ENCODE results near the gene FAM9A. TPM values are rescaled to one million over a fixed set of nuclear protein-coding genes. Genes with fewer than 3 reads are reported as not detected.

Gene FAM9A
- polyA plus RNA-seq (2013, experiment 1 of 2), result not detected
- not detected for polyA plus RNA-seq (2013, experiment 2 of 2)

DNA sequence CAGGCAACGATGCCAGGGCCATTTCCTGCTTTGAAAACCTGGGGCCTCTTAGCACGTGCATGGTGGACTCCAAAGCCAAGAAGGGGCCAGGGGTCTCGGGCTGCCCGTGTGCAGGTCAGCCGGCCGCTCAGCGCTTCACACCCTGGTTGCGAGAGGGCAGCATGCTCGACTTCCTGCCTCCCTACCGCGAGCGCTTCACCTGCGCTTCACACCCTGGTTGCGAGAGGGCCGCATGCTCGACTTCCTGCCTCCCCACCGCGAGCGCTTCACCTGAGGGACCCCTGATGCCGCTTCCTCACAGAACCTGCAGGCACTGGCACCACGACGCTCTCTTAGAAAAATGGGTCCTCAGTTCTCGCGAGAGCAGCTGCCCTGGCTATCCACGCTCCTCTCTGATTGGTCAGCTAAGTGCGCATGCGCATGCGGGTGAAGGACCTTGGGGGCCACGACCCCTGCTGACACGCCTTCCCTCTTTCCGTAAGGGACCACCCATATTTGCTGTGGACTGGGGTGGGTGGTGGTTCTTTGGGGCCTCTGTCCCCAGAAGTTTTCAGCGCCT is at the start of gene FAM9A:
FAM9A (minus strand) TSS at position 343 of the 559 bp plus-strand sequence. CDS start 1,212 bp downstream, outside the sequence.
- H3K27ac ChIP-seq (ENCODE audit: low read depth, low read length), result no peak within 1 kb of the TSS
- no peaks in the 10 kb centered on the region for H3K36me3 ChIP-seq (ENCODE audit: insufficient read depth, low read length)
- no peaks in the 10 kb centered on the region for H3K9me3 ChIP-seq (ENCODE audit: insufficient read depth, low read depth, low read length)
- no peak within 1 kb of the TSS for H3K4me3 ChIP-seq (ENCODE audit: low read length)
- no peaks in the 10 kb centered on the region for H3K4me1 ChIP-seq (ENCODE audit: insufficient read depth, low read length)
- WGBS, result 96% methylated on average over 29 of the region's 32 CpGs
- no peaks in the 10 kb centered on the region for H3K27me3 ChIP-seq (ENCODE audit: insufficient read depth, low read length)
- no peak within 1 kb of the TSS for H3K9ac ChIP-seq (ENCODE audit: low read depth, low read length)

DNA sequence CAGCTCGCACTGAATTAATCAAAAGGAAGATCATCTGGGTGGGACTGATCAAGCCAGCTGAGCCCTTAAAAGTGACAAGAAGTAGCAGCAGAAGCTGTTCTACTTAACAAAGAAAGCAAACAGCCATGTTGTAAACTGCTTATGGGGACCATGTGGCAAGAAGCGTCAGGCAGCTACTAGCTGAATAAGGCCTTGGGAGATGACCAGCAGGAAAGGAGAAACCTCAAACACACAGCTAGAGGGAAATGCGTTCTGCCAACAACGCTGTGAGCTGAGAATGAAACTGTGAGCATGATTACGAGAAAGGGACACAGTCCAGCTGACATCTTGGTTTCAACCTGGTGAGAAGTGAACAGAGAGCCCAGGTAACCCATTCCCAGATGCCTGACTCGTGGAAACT is 49.3 kb upstream of the FAM9A start:
- Histone ChIP-seq H3K4me1 (ENCODE audit: insufficient read depth, low read length) (no peaks in the 10 kb centered on the region), H3K9ac (ENCODE audit: low read depth, low read length) (no peak overlapping the region), H3K27ac (ENCODE audit: low read depth, low read length) (no peak overlapping the region), H3K9me3 (ENCODE audit: insufficient read depth, low read depth, low read length) (no peaks in the 10 kb centered on the region), H3K36me3 (ENCODE audit: insufficient read depth, low read length) (no peaks in the 10 kb centered on the region), H3K27me3 (ENCODE audit: insufficient read depth, low read length) (no peaks in the 10 kb centered on the region), H3K4me3 (ENCODE audit: low read length) (no peak overlapping the region)
- 92% methylated on average over 6 of the region's 6 CpGs for WGBS

DNA sequence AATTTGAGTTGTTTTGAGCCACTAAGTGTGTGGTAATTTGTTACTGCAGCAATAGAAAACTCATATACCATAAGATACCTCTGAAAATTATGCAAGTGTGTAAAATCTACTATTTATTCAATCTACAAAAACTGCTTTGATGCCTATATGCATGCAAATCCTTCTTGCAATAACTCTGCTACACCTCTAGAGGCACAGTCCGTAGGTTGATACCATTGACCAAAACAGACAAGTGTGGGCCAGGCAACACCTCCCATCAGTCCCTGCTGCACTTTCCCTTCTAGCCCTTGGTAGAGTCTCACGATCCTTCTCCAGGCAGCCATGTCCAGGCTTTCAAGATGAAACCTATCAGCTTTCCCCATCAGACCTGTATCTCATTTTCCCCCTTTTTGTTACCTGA is 48.8 kb upstream of the FAM9A start:
- Histone ChIP-seq H3K27ac (ENCODE audit: low read depth, low read length) (no peak overlapping the region), H3K4me1 (ENCODE audit: insufficient read depth, low read length) (no peaks in the 10 kb centered on the region), H3K9ac (ENCODE audit: low read depth, low read length) (no peak overlapping the region), H3K27me3 (ENCODE audit: insufficient read depth, low read length) (no peaks in the 10 kb centered on the region), H3K4me3 (ENCODE audit: low read length) (no peak overlapping the region), H3K36me3 (ENCODE audit: insufficient read depth, low read length) (no peaks in the 10 kb centered on the region), H3K9me3 (ENCODE audit: insufficient read depth, low read depth, low read length) (no peaks in the 10 kb centered on the region)
- 87% methylated on average over 2 of the region's 2 CpGs for WGBS

DNA sequence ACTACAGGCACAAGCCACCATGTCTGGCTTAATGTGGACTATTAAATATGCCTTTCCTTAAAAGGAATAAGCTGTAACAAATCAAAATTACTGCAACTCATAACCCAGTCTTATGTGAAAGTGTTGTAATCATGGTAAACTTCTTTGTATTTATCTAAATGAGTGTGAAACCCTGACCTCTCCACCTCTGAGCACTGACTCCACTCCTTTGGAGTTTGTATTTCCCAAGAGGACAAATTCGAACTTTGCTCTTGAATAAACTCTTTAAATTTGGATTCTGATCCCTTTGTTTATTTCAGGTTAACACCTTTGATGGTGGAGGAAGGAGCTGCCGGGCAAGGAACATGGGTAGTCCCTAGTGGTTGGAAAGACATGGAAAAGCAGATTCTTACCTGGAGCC is 48.3 kb upstream of the FAM9A start:
- no peaks in the 10 kb centered on the region for H3K36me3 ChIP-seq (ENCODE audit: insufficient read depth, low read length)
- WGBS, result 87% methylated on average over 2 of the region's 2 CpGs
- no peak overlapping the region for H3K4me3 ChIP-seq (ENCODE audit: low read length)
- no peaks in the 10 kb centered on the region for H3K27me3 ChIP-seq (ENCODE audit: insufficient read depth, low read length)
- H3K27ac ChIP-seq (ENCODE audit: low read depth, low read length), result no peak overlapping the region
- no peak overlapping the region for H3K9ac ChIP-seq (ENCODE audit: low read depth, low read length)
- no peaks in the 10 kb centered on the region for H3K4me1 ChIP-seq (ENCODE audit: insufficient read depth, low read length)
- no peaks in the 10 kb centered on the region for H3K9me3 ChIP-seq (ENCODE audit: insufficient read depth, low read depth, low read length)

DNA sequence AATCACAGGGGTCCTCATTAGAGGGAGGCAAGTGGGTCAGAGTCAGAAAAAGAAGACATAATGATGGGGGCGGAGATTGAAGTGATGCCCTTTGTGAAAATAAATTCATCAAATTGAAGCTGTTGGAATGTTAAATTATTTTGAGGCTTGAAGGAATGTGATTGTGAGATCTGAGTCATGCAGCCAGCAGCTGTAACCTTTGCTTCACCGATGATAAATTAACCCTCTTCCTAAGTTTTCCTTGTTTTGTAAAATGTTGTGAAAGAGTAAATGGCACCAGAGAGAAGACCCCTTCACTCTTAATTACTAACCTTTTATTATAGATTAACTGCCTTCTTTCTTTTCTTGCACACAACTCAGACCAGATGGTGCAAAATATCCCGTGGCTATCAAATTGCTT is 47.7 kb upstream of the FAM9A start:
- Histone ChIP-seq H3K27ac (ENCODE audit: low read depth, low read length) (no peak overlapping the region), H3K9me3 (ENCODE audit: insufficient read depth, low read depth, low read length) (no peaks in the 10 kb centered on the region), H3K4me3 (ENCODE audit: low read length) (no peak overlapping the region), H3K9ac (ENCODE audit: low read depth, low read length) (no peak overlapping the region), H3K36me3 (ENCODE audit: insufficient read depth, low read length) (no peaks in the 10 kb centered on the region), H3K4me1 (ENCODE audit: insufficient read depth, low read length) (no peaks in the 10 kb centered on the region), H3K27me3 (ENCODE audit: insufficient read depth, low read length) (no peaks in the 10 kb centered on the region)
- 96% methylated on average over 1 of the region's 3 CpGs for WGBS

DNA sequence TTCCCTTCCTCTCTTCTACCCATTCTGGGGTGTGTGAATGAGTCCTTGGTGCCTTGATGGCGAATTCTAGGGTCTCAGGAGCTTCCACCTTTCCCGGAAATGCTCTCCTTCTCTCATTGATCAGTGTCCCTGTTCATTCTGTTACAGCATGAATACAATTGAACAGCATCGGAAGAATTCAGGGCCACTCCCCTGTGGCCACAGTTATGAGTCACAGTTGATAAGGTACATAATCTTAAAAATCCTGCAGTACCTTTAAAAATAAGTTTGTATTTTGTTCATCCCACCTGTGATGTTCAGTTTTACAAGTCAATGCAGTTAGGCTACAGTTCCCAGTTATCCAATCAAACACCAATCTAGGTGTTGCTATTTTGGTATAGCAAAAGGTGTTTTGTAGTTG is 47.3 kb upstream of the FAM9A start:
- no peak overlapping the region for H3K9ac ChIP-seq (ENCODE audit: low read depth, low read length)
- no peak overlapping the region for H3K27ac ChIP-seq (ENCODE audit: low read depth, low read length)
- H3K4me3 ChIP-seq (ENCODE audit: low read length), result no peak overlapping the region
- H3K9me3 ChIP-seq (ENCODE audit: insufficient read depth, low read depth, low read length), result no peaks in the 10 kb centered on the region
- no peaks in the 10 kb centered on the region for H3K27me3 ChIP-seq (ENCODE audit: insufficient read depth, low read length)
- H3K4me1 ChIP-seq (ENCODE audit: insufficient read depth, low read length), result no peaks in the 10 kb centered on the region
- WGBS, result 84% methylated on average over 3 of the region's 3 CpGs
- no peaks in the 10 kb centered on the region for H3K36me3 ChIP-seq (ENCODE audit: insufficient read depth, low read length)

GRCh38 chrX:8847360-8847759 is 46.2 kb upstream of the FAM9A start:
- WGBS, result 81% methylated on average over 1 of the region's 1 CpG
- H3K27ac ChIP-seq (ENCODE audit: low read depth, low read length), result no peak overlapping the region
- H3K27me3 ChIP-seq (ENCODE audit: insufficient read depth, low read length), result no peaks in the 10 kb centered on the region
- no peak overlapping the region for H3K4me3 ChIP-seq (ENCODE audit: low read length)
- no peaks in the 10 kb centered on the region for H3K9me3 ChIP-seq (ENCODE audit: insufficient read depth, low read depth, low read length)
- no peaks in the 10 kb centered on the region for H3K4me1 ChIP-seq (ENCODE audit: insufficient read depth, low read length)
- no peak overlapping the region for H3K9ac ChIP-seq (ENCODE audit: low read depth, low read length)
- no peaks in the 10 kb centered on the region for H3K36me3 ChIP-seq (ENCODE audit: insufficient read depth, low read length)

- Histone ChIP-seq H3K27ac (ENCODE audit: low read depth, low read length) (no peak overlapping the region), H3K9ac (ENCODE audit: low read depth, low read length) (no peak overlapping the region), H3K4me3 (ENCODE audit: low read length) (no peak overlapping the region), H3K4me1 (ENCODE audit: insufficient read depth, low read length) (no peaks in the 10 kb centered on the region), H3K27me3 (ENCODE audit: insufficient read depth, low read length) (no peaks in the 10 kb centered on the region), H3K9me3 (ENCODE audit: insufficient read depth, low read depth, low read length) (no peaks in the 10 kb centered on the region), H3K36me3 (ENCODE audit: insufficient read depth, low read length) (no peaks in the 10 kb centered on the region)
- 79% methylated on average over 5 of the region's 5 CpGs for WGBS
Observed at GRCh38 chrX:8846266-8846665, 45.1 kb upstream of the FAM9A start.

DNA sequence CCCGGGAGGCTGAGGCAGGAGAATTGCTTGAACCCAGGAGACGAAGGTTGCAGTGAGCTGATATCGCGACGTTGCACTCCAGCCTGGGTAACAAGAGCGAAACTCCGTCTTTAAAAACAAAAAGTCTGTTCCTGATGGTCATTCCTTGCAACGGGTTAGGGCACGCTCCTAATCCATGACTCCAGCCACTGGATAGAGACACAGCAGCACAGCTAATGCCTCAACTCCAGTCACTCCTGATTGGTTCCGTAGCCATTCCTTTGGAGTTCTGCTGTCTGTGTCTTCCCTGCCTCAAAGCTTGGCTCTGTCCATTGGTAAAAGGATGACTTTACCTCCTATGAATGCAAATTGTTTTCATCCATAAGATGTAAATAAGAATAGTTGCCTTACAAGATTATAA is 44.3 kb upstream of the FAM9A start:
- no peak overlapping the region for H3K4me3 ChIP-seq (ENCODE audit: low read length)
- H3K4me1 ChIP-seq (ENCODE audit: insufficient read depth, low read length), result no peaks in the 10 kb centered on the region
- H3K36me3 ChIP-seq (ENCODE audit: insufficient read depth, low read length), result no peaks in the 10 kb centered on the region
- H3K9ac ChIP-seq (ENCODE audit: low read depth, low read length), result no peak overlapping the region
- no peaks in the 10 kb centered on the region for H3K27me3 ChIP-seq (ENCODE audit: insufficient read depth, low read length)
- 93% methylated on average over 10 of the region's 10 CpGs for WGBS
- H3K27ac ChIP-seq (ENCODE audit: low read depth, low read length), result no peak overlapping the region
- H3K9me3 ChIP-seq (ENCODE audit: insufficient read depth, low read depth, low read length), result no peaks in the 10 kb centered on the region

GRCh38 chrX:8845060-8845459 is 43.9 kb upstream of the FAM9A start:
- 81% methylated on average over 10 of the region's 11 CpGs for WGBS
- Histone ChIP-seq H3K27ac (ENCODE audit: low read depth, low read length) (no peak overlapping the region), H3K27me3 (ENCODE audit: insufficient read depth, low read length) (no peaks in the 10 kb centered on the region), H3K4me3 (ENCODE audit: low read length) (no peak overlapping the region), H3K9ac (ENCODE audit: low read depth, low read length) (no peak overlapping the region), H3K9me3 (ENCODE audit: insufficient read depth, low read depth, low read length) (no peaks in the 10 kb centered on the region), H3K36me3 (ENCODE audit: insufficient read depth, low read length) (no peaks in the 10 kb centered on the region), H3K4me1 (ENCODE audit: insufficient read depth, low read length) (no peaks in the 10 kb centered on the region)

DNA sequence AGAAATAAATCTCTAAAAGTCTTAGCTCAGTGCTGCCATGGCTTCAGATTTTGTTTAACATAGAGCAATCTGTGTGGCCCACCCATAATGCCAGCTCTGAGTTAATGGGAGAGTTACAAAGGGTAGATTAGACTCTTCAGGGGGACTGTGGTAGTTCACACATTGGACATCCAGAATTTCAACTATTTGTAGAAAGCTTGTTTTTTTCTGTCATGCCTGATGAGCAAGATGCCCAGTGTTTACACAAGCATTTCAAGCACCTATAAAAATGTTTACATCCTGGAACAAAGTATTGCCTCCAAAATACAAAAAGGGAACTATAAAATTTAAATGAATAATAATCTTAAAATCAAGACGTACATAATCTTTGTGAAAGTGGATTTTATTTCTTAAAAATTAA is 43.0 kb upstream of the FAM9A start:
- Histone ChIP-seq H3K9me3 (ENCODE audit: insufficient read depth, low read depth, low read length) (no peaks in the 10 kb centered on the region), H3K4me3 (ENCODE audit: low read length) (no peak overlapping the region), H3K4me1 (ENCODE audit: insufficient read depth, low read length) (no peaks in the 10 kb centered on the region), H3K36me3 (ENCODE audit: insufficient read depth, low read length) (no peaks in the 10 kb centered on the region), H3K27ac (ENCODE audit: low read depth, low read length) (no peak overlapping the region), H3K9ac (ENCODE audit: low read depth, low read length) (no peak overlapping the region), H3K27me3 (ENCODE audit: insufficient read depth, low read length) (no peaks in the 10 kb centered on the region)
- WGBS, result no CpG with 5 or more reads among the region's 1 CpG

GRCh38 chrX:8841911-8842310 is 40.7 kb upstream of the FAM9A start:
- no peaks in the 10 kb centered on the region for H3K4me1 ChIP-seq (ENCODE audit: insufficient read depth, low read length)
- WGBS, result 95% methylated on average over 5 of the region's 6 CpGs
- no peaks in the 10 kb centered on the region for H3K9me3 ChIP-seq (ENCODE audit: insufficient read depth, low read depth, low read length)
- H3K36me3 ChIP-seq (ENCODE audit: insufficient read depth, low read length), result no peaks in the 10 kb centered on the region
- H3K27ac ChIP-seq (ENCODE audit: low read depth, low read length), result no peak overlapping the region
- no peaks in the 10 kb centered on the region for H3K27me3 ChIP-seq (ENCODE audit: insufficient read depth, low read length)
- no peak overlapping the region for H3K4me3 ChIP-seq (ENCODE audit: low read length)
- no peak overlapping the region for H3K9ac ChIP-seq (ENCODE audit: low read depth, low read length)

All from HUES64 (cell line).